Neural cell (in vitro differentiated cells): ENCODE data around the gene PREX1.

Experiments used
- CTCF ChIP-seq: fragments of 450-650 bp; IDR thresholded peaks from 2 replicates; pipeline ENCODE4 v1.5.1; 2014; ENCODE audit warnings: antibody characterized with exemption, mild to moderate bottlenecking, moderate library complexity; ENCODE audit not compliant: poor library complexity, severe bottlenecking
- MXI1 ChIP-seq: fragments of 450-650 bp; conservative IDR thresholded peaks from 2 replicates; pipeline ENCODE4 v1.6.1; 2014; ENCODE audit warnings: antibody characterized with exemption, mild to moderate bottlenecking; ENCODE audit not compliant: poor library complexity, severe bottlenecking
- POLR2AphosphoS5 ChIP-seq: IDR thresholded peaks from 2 replicates; pipeline ENCODE4 v1.6.1; 2012
- REST ChIP-seq: IDR thresholded peaks from 2 replicates; pipeline ENCODE4 v1.6.1; 2012; ENCODE audit warnings: borderline replicate concordance
- SMC3 ChIP-seq: fragments of 450-650 bp; conservative IDR thresholded peaks from 2 replicates; pipeline ENCODE4 v1.6.1; 2014; ENCODE audit warnings: antibody characterized with exemption, mild to moderate bottlenecking, moderate library complexity; ENCODE audit not compliant: poor library complexity

GRCh38 chr20:48851579-48851978 lies 23.8 kb upstream of the PREX1 start:
- no peak for TF ChIP-seq SMC3
- no peak for TF ChIP-seq CTCF
- TF ChIP-seq MXI1, result no peak
- TF ChIP-seq POLR2AphosphoS5, result no peak
- TF ChIP-seq REST, result no peak
